Suprapubic skin (tissue), 4 donors: ENCODE data around the gene SLC13A5. TPM values are rescaled to one million over a fixed set of nuclear protein-coding genes. Genes with fewer than 3 reads are reported as not detected.
"Not testable (repeated sequence)": the region's sequence is repeated elsewhere in the genome, so short reads cannot be mapped to it uniquely, and the experiment has no call there.

ENCODE experiments used
- DNase-seq, 2 donors: peaks; one replicate each; pipeline ENCODE4 v3.0.0-alpha.2; 2019; ENCODE audit warnings: low spot score in 2 of 2
- H3K27ac ChIP-seq: fragments of 200-600 bp; sonication (generic); one replicate; pipeline ENCODE4 v1.5.1; 2019
- H3K27me3 ChIP-seq: fragments of 200-600 bp; sonication (generic); one replicate; pipeline ENCODE4 v1.5.1; 2019
- H3K36me3 ChIP-seq: fragments of 200-600 bp; sonication (generic); one replicate; pipeline ENCODE4 v1.5.1; 2019
- H3K4me1 ChIP-seq: fragments of 200-600 bp; sonication (generic); one replicate; pipeline ENCODE4 v1.5.1; 2019
- H3K4me3 ChIP-seq: fragments of 200-600 bp; sonication (generic); one replicate; pipeline ENCODE4 v1.5.1; 2019; ENCODE audit warnings: mild to moderate bottlenecking
- H3K9me3 ChIP-seq: fragments of 200-600 bp; sonication (generic); one replicate; pipeline ENCODE4 v1.5.1; 2019
- CTCF ChIP-seq, 2 donors: fragments of 200-600 bp in 1 of 2; fragments of 450-650 bp in 1 of 2; sonication (generic) in 1 of 2; IDR thresholded peaks; one replicate each; pipeline ENCODE4 v1.5.1; 2016 to 2019; ENCODE audit warnings: antibody characterized with exemption in 2 of 2, mild to moderate bottlenecking in 1 of 2, moderate library complexity in 1 of 2
- EP300 ChIP-seq: sonication (generic); formaldehyde crosslinking; IDR thresholded peaks from one replicate; pipeline ENCODE4 v1.6.1; 2017; ENCODE audit warnings: antibody characterized with exemption
- POLR2A ChIP-seq, 2 donors: fragments of 450-650 bp; IDR thresholded peaks; one replicate each; pipeline ENCODE4 v1.6.1; 2017; ENCODE audit warnings: antibody characterized with exemption in 2 of 2, mild to moderate bottlenecking in 2 of 2, moderate library complexity in 2 of 2
- POLR2AphosphoS5 ChIP-seq, 3 donors: sonication (generic); formaldehyde crosslinking; IDR thresholded peaks; one replicate each; pipeline ENCODE4 v1.6.1; 2017; ENCODE audit warnings: antibody characterized with exemption in 3 of 3
- WGBS: methylation state at CpG from one replicate; pipeline ENCODE4 v1.1.5; 2018; 5-methylcytosine and 5-hydroxymethylcytosine counted together
- total RNA-seq, 4 donors: library from RNA; depleted of rRNA; stranded (reverse); fragments of >200 nt; gene quantifications; one replicate each; pipeline ENCODE4 v1.1.0, GENCODE V29; 2016

The SLC13A5 gene
- total RNA-seq, 4 donors from 2014 or later = 0.72 TPM; not detected in 3

DNA sequence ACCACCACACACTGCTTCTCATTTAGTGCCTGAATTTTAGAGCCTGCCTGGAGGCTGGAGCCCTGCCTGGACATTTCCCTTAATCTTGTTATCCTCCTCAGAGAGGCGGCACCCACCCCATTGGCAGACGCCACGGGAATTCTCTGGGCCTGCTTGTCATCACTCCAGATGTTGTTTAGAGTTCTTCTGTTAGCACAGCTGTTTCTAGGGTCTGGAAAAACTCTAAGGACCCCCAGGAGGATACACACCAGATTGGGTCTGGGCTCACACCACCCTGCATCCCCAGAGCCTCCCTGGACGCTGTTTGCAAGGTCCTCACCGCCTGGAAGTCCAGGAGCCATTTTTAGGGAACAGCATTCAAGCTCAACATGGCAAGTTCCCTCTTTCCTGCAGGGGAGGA lies 42.1 kb upstream of the SLC13A5 start:
- peak overlapping the region; percentile 56 for H3K4me3 ChIP-seq
- peak in 1 of 2 donors; percentile 68 for DNase-seq
- TF ChIP-seq POLR2A (IDR thresholded peaks at IDR 0.05) = no peak
- no peak for TF ChIP-seq CTCF (IDR thresholded peaks at IDR 0.05)
- TF ChIP-seq POLR2AphosphoS5 (IDR thresholded peaks at IDR 0.05) = no peak
- no peak for TF ChIP-seq EP300
- H3K27ac ChIP-seq = peak overlapping the region; percentile 59
- H3K9me3 ChIP-seq = no peaks in the 10 kb centered on the region
- 23% methylated on average over 5 of the region's 5 CpGs for WGBS
- H3K36me3 ChIP-seq = peaks cover 19% of the 10 kb centered on the region
- no peaks in the 10 kb centered on the region for H3K27me3 ChIP-seq
- peaks cover 44% of the 10 kb centered on the region for H3K4me1 ChIP-seq

DNA sequence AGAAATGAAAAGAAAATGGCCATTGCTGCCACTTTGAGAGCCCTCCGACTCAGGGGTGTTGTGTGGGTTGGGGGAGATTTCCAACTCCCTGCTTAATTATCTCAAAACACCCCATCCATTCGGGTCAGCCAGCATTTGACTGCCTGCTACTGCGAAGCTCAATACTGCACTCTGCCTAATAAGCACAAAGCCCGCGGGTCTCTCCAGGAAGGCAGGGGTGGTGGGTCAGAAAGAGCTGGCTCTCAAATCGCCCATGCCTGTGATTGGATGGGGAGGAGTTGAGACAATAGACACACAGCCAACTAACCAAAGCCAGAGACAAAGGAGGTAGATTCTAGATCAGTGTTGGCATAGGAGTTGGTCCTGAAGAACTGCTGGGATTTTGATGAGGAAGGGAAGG lies 40.4 kb upstream of the SLC13A5 start:
- WGBS = 77% methylated on average over 6 of the region's 6 CpGs
- DNase-seq = no peak
- no peak for TF ChIP-seq EP300
- TF ChIP-seq POLR2AphosphoS5 (IDR thresholded peaks at IDR 0.05) = no peak
- no peak for TF ChIP-seq CTCF (IDR thresholded peaks at IDR 0.05)
- H3K36me3 ChIP-seq = peaks cover 4% of the 10 kb centered on the region
- no peaks in the 10 kb centered on the region for H3K9me3 ChIP-seq
- no peak overlapping the region for H3K4me3 ChIP-seq
- peak overlapping the region; percentile 88 for H3K27ac ChIP-seq
- H3K4me1 ChIP-seq = peaks cover 44% of the 10 kb centered on the region
- H3K27me3 ChIP-seq = no peaks in the 10 kb centered on the region

- Histone ChIP-seq H3K27ac (peak overlapping the region; percentile 88), H3K4me1 (peaks cover 44% of the 10 kb centered on the region), H3K9me3 (no peaks in the 10 kb centered on the region), H3K27me3 (no peaks in the 10 kb centered on the region), H3K4me3 (no peak overlapping the region), H3K36me3 (no peaks in the 10 kb centered on the region)
- WGBS = 32% methylated on average over 8 of the region's 9 CpGs
- TF ChIP-seq EP300 (no peak), POLR2A (IDR thresholded peaks at IDR 0.05) (no peak), POLR2AphosphoS5 (IDR thresholded peaks at IDR 0.05) (peak in 1 of 3 donors; percentile 19)
- DNase-seq = peak; percentile 80 to 82
Observed at GRCh38 chr17:6753006-6753445, 39.9 kb upstream of the SLC13A5 start.

GRCh38 chr17:6752068-6752909 lies 39.1 kb upstream of the SLC13A5 start:
- Histone ChIP-seq H3K4me1 (peaks cover 44% of the 10 kb centered on the region), H3K27ac (peak overlapping the region; percentile 88), H3K36me3 (no peaks in the 10 kb centered on the region), H3K27me3 (no peaks in the 10 kb centered on the region), H3K4me3 (no peak overlapping the region), H3K9me3 (no peaks in the 10 kb centered on the region)
- TF ChIP-seq EP300 = no peak
- peak in 1 of 3 donors; percentile 9 for TF ChIP-seq POLR2AphosphoS5 (IDR thresholded peaks at IDR 0.05)
- WGBS = 39% methylated on average over 7 of the region's 7 CpGs
- DNase-seq = peak in 1 of 2 donors; percentile 77

DNA sequence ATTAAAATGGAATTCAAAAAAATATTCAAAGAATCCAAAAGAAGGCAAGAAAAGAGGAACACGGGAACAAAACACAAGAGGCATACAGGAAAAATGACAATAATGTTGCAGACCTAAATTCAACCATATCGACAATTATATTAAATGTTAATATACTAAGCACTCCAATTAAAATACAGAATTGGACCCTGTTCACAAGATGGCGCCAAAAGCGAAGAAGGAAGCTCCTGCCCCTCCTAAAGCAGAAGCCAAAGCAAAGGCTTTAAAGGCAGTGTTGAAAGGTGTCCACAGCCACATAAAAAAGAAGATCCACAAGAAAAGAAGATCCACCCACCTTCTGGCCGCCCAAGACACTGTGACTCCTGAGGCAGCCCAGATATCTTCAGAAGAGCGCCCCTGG lies 36.4 kb upstream of the SLC13A5 start:
- no peak for TF ChIP-seq CTCF (IDR thresholded peaks at IDR 0.05)
- TF ChIP-seq POLR2A (IDR thresholded peaks at IDR 0.05) = no peak
- TF ChIP-seq POLR2AphosphoS5 (IDR thresholded peaks at IDR 0.05) = no peak
- TF ChIP-seq EP300 = no peak
- 83% methylated on average over 6 of the region's 6 CpGs for WGBS
- H3K4me1 ChIP-seq = peaks cover 22% of the 10 kb centered on the region
- no peak overlapping the region for H3K4me3 ChIP-seq
- H3K36me3 ChIP-seq = no peaks in the 10 kb centered on the region
- H3K9me3 ChIP-seq = no peaks in the 10 kb centered on the region
- no peak overlapping the region for H3K27ac ChIP-seq
- H3K27me3 ChIP-seq = no peaks in the 10 kb centered on the region
- no peak for DNase-seq

DNA sequence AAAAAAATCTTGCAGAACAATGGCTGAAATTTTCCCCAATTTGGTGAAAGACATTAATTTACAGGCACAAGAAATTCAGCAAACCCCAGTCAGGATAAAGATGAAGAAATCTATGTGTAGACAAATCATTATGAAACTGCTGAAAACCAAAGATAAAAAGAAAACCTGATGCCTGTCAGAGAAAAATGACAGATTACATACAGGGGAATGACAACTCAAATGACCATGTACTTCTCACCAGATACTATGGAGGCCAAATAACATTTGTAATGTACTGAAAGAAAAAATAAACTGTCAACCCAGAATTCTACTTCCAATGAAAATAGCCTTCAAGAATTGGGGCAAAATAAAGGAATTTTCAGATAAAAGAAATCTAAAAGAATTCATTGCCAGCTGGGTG lies 35.4 kb upstream of the SLC13A5 start:
- H3K4me1 ChIP-seq = peaks cover 20% of the 10 kb centered on the region
- no peaks in the 10 kb centered on the region for H3K9me3 ChIP-seq
- no peak overlapping the region for H3K27ac ChIP-seq
- peaks cover 1% of the 10 kb centered on the region for H3K27me3 ChIP-seq
- no peaks in the 10 kb centered on the region for H3K36me3 ChIP-seq
- H3K4me3 ChIP-seq = no peak overlapping the region
- TF ChIP-seq EP300 = no peak
- TF ChIP-seq CTCF (IDR thresholded peaks at IDR 0.05) = no peak
- TF ChIP-seq POLR2A (IDR thresholded peaks at IDR 0.05) = no peak
- TF ChIP-seq POLR2AphosphoS5 (IDR thresholded peaks at IDR 0.05) = no peak
- DNase-seq = no peak

DNA sequence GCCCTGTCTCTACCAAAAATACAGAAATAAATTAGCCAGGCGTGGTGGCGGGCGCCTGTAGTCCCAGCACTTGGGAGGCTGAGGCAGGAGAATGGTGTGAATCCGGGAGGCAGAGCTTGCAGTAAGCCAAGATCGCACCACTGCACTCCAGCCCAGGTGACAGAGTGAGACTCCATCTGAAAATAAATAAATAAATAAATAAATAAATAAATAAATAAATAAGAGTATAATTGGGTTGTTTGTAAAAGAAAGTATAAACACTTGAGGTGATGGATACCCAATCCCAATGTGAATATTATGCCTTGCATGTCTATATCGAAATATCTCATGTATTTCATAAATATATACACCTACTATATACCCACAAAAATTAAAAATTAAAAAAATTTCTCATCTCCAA lies 33.5 kb upstream of the SLC13A5 start:
- 94% methylated on average over 6 of the region's 6 CpGs for WGBS
- not testable (repeated sequence) for H3K27me3 ChIP-seq, H3K36me3 ChIP-seq, DNase-seq, H3K27ac ChIP-seq, H3K4me3 ChIP-seq, H3K4me1 ChIP-seq, H3K9me3 ChIP-seq
